Right kidney (tissue), 9 donors: Measurements from ENCODE around the gene SYDE1.
"Not testable (repeated sequence)": the region's sequence is repeated elsewhere in the genome, so short reads cannot be mapped to it uniquely, and the experiment has no call there.

Source experiments
- DNase-seq: peaks from one replicate; pipeline ENCODE4 v3.0.0-alpha.2; 2016
- long read RNA-seq, 8 donors: transcript quantifications; one replicate each; lab custom pipeline, GENCODE V29; 2026

Gene SYDE1, protein sequence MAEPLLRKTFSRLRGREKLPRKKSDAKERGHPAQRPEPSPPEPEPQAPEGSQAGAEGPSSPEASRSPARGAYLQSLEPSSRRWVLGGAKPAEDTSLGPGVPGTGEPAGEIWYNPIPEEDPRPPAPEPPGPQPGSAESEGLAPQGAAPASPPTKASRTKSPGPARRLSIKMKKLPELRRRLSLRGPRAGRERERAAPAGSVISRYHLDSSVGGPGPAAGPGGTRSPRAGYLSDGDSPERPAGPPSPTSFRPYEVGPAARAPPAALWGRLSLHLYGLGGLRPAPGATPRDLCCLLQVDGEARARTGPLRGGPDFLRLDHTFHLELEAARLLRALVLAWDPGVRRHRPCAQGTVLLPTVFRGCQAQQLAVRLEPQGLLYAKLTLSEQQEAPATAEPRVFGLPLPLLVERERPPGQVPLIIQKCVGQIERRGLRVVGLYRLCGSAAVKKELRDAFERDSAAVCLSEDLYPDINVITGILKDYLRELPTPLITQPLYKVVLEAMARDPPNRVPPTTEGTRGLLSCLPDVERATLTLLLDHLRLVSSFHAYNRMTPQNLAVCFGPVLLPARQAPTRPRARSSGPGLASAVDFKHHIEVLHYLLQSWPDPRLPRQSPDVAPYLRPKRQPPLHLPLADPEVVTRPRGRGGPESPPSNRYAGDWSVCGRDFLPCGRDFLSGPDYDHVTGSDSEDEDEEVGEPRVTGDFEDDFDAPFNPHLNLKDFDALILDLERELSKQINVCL
- long read RNA-seq, donor 1, transcript SYDE1-201 (8 exons, 3,264 nt) = major isoform, 5 of 10 reads
- long read RNA-seq, donor 1, partial matches to known transcripts = 0 of 10 reads
- long read RNA-seq, donor 1, other reads (novel, unspliced or antisense) = 0 of 10 reads
- long read RNA-seq, donor 2, partial matches to known transcripts = 46 of 66 reads
- long read RNA-seq, donor 2, other reads (novel, unspliced or antisense) = 17 of 66 reads
- long read RNA-seq, donor 3, partial matches to known transcripts = 0 of 2 reads
- long read RNA-seq, donor 3, other reads (novel, unspliced or antisense) = 0 of 2 reads
- long read RNA-seq, donor 4, partial matches to known transcripts = 0 of 3 reads
- long read RNA-seq, donor 4, other reads (novel, unspliced or antisense) = 0 of 3 reads
- long read RNA-seq, donor 5, transcript SYDE1-201 (8 exons, 3,264 nt) = major isoform, 5 of 9 reads
- long read RNA-seq, donor 5, partial matches to known transcripts = 0 of 9 reads
- long read RNA-seq, donor 5, other reads (novel, unspliced or antisense) = 0 of 9 reads
- long read RNA-seq, donor 6, partial matches to known transcripts = 0 of 5 reads
- long read RNA-seq, donor 6, other reads (novel, unspliced or antisense) = 0 of 5 reads
- long read RNA-seq, donor 7 = 0 reads
- long read RNA-seq, donor 8, partial matches to known transcripts = 0 of 2 reads
- long read RNA-seq, donor 8, other reads (novel, unspliced or antisense) = 0 of 2 reads

DNA sequence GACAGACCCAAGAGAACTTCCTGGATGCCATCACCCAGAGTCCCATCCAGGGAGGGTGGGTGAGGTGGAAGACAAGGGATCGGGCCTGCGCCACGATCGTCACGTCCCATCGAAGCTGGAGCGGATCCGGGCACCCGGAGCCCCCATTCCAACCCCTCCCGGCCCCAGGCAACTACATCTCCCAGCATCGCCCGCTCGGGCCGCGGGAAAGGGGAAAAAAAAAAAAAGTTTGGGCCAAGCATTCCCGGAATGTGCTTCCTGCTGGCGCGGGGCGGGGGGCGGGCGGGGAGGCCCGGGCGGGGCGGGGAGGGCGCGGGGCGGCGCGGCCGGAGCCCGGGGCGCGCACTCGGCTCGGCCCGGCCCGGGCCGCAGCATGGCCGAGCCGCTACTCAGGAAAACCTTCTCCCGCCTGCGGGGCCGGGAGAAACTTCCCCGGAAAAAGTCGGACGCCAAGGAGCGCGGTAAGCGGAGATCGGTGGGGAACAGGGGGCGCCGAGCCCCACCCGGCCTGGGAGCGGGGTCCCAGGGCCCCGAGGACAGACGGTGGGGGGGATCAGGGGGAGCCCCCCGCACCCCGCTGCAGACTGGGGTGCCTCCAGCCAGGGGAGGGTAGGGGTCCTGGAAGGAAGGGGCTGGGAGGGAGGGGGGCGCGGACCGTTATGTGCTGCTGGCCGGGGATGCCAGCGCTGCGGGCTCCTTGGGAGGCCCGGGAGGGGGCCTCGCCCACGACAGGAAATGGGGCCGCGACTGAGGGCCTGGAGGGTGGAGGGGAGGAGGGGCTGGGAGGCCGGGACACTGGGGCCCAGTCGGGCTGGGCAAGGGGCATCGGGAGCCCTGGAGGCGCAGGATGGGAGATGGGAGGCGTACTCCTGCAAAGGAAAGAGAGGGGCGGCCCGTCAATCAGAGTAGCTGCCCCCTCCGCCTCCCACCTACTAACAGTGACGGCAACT, at the start of gene SYDE1:
TSS of gene SYDE1 (plus strand) at position 341 of the 950 bp plus-strand sequence. CDS start at position 374, 33 bp downstream.
- peak; percentile 66 for DNase-seq

DNA sequence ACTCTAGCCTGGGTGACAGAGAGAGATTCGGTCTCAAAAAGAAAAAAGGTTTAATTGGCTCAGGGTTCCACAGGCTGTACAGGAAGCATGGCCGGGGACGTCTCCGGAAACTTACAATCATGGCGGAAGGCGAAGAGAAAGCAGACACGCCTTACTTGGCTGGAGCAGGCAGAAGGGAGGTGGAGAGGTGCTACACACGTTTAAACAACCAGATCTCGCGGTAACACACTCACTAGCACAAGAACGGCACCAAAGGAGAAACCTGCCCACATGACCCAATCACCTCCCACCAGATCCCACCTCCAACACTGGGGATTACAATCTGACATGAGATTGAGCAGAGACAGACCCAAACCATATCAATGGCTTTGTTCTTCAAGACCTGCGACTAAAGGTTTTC, 45.2 kb upstream of the SYDE1 start:
- DNase-seq = no peak

DNA sequence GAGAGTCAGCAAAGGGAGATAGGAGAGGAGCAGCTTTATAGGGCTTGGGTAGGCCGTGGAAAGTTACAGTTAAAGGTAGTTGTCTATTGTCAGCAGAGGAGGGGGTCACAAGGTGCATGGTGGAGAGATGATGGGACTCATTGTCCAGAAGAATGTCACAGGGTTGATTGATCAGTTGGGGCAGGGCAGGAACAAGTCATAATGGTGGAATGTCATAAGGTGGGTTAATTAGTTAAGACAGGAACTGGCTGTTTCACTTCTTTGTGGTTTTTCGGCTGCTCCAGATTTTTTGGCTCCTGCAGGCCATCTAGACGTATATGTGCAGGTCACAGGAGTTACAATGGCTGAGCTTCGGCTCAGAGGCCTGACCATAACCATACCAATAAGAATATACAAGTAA, 36.8 kb upstream of the SYDE1 start:
- not testable (repeated sequence) for DNase-seq

DNA sequence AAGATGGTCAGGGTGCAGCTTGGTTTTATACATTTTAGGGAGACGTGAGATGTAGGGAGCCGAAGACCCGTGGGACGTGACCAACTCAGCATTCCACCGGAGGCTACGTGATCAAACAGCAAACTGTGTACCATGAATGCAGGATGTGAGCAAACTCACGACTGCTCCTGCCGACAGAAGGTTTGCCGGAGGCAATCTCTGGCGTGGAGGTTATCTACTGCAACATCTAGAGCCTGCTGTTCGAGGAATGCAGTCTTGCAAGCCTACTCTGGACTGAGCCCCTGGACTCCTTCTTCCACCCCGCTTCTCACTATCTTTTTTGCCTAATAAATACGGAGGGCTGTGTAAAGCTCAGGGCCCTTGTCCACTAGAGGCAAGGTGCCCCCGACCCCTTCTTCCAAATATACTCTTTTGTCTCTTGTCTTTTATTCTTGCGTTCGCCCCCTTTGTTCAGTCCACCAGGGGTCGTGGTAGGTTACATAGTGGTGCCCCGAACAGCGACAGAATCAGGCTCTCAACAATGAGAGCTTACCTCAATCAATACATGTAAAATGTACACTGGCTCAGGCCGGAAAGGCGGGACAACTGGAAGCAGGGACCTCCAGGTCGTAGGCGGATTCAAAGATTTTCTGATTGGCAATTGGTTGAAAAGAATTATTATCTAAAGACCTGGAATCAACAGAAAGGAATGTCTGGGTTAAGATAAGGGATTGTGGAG, 34.1 kb upstream of the SYDE1 start:
- DNase-seq = peak; percentile 4

DNA sequence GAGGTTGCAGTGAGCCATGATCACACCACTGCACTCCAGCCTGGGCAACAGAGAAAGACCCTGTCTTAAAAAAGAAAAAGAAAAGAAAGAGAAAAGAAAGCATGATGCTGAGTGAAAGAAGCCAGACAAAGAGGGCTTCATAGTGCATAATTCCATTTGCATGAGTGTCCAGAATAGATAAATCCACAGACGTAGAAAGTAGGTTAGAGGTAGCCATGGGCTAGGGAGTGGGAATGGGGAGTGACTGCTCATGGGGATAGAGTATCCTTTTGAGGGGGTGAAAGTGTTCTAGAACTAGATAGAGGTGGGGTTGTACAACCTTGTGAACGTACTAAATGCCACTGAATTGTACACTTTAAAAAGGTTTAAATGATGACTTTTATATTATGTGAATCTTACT, 32.8 kb upstream of the SYDE1 start:
- no peak for DNase-seq

DNA sequence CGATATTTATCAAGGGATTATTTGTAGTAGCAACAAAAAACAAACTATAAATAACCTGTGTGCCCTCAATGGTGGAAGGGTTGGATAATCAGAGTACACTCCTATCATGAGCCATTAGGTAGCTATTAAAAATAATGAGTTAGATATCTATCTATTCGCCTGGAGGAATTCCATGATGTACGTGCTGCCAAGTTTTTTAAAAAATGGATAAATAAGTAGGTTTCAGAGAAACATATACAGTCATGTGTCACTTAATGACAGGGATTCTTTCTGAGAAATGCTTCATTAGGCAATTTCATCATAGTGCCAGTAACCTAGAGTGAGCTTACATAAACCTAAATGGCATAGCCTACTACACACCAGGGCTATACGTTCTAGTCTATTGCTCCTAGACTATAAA, 31.4 kb upstream of the SYDE1 start:
- no peak for DNase-seq

DNA sequence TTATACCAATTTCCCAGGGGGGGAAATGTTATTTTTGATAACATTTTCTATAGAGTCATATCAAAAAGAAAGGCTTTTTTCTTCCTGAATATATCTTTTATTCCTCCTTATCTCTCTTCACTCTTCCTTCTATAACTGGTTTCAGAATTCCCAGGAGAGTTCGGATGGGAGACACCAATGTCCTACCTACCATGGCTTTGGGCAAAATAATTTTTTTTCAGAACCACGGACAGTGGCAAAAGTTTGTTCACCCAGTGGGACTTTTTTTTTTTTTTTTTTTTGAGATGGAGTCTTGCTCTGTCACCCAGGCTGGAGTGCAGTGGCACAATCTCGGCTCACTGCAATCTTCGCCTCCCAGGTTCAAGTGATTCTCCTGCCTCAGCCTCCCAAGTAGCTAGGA, 27.2 kb upstream of the SYDE1 start:
- not testable (repeated sequence) for DNase-seq

DNA sequence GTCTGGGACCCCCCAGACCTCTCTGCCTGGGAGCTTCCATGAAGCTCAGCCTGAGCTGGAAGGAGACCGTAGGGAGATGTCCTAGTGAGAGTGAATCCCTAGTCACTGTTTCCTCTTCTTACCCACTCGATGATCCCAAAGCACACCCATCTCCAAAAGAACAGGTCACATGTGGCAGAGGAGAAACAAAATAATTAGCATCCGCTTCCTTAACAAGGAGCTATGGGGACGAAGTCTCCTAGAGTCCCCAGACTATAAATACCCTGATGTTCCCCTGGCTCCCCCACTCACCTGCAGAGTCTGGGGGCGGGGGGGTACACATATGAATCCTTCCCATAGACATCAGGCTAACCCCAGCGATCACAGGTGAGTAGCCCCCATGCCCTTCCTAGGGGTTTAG, 25.3 kb upstream of the SYDE1 start, which contains the start of gene OR1I1:
TSS of gene OR1I1 (plus strand) at position 301 of the 400 bp plus-strand sequence. CDS start 4,855 bp downstream, outside the sequence.
- DNase-seq = no peak

DNA sequence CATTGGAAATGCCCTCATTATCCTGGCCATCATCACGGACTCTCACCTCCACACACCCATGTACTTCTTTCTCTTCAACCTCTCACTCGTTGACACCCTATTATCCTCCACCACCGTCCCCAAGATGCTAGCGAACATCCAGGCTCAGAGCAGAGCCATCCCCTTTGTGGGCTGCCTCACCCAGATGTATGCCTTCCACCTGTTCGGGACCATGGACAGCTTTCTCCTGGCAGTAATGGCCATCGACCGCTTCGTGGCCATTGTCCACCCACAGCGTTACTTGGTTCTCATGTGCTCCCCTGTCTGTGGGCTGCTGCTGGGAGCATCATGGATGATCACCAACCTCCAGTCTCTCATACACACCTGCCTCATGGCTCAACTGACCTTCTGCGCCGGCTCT, 20.0 kb upstream of the SYDE1 start:
- no peak for DNase-seq

DNA sequence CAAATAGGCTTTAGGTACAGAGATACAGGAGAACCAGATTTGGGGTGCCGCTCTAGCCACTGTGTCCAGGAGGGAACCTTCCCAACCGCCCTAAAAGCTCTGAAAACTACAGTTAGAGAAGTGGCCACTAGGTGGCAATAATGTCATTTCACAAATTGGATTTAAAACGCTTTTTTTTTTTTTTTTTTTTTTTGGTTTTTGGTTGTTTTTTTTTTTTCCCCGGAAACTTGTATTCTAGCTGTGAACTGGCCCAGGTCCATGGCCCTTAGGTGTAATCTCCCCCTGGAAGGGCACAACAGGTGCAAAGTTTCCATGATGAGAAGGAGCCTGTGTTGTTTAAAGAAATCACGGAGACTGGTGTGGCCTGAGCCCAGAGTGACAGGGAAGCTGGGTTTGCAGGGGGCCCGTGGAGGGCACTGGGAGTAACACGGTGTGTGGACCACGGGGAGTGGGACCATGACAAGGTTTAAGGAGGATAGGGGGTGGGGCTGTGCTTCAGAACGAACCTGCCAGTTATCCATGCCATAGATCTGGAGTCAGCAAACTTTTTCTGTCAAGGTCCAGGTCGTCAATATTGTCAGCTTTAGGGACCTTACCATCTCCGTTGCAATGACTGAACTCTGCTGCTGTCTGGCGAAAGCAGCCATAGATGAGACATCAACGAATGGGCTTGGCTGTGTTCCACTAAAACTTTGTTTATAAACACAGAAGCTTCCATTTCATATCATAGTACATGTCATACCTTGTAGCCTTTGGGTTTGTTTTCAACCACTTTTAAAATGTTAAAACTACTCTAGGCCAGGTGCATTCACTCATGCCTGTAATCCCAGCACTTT, 15.1 kb upstream of the SYDE1 start:
- peak; percentile 37 for DNase-seq

DNA sequence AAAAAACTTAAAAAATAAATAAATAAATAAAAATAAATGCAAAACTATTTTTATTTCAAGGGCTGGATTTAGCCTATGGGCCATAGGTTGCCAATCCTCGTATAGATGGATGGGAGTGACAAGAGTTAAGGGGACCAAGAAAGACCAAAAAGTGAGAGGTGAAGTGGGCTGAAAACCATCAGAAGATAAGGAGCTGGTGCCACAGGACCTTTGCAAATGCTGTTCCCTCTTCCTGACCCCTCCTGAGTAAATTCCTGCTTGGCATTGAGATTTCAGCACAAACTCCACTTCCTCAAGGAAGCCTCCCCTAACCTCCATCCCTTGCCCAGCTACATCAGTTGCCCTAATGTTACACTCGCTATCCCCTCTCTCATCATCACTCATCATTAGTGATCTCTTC, 14.2 kb upstream of the SYDE1 start:
- DNase-seq = no peak

DNA sequence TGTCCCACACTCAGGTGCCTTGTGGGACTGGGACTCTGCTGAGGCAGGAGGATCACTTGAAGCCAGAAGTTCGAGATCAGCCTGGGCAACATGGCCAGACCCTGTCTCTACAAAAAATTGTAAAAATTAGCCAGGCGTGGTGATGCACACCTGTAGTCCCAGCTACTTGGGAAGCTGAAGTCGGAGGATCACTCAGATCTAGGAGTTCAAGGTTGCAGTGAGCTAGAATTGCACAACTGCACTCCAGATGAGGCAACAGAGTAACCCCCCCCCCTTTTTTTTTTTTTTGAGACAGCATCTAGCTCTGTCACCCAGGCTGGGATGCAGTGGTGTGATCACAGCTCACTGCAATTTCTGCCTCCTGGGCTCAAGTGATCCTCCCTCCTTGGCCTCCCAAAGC, 11.0 kb upstream of the SYDE1 start:
- no peak for DNase-seq

DNA sequence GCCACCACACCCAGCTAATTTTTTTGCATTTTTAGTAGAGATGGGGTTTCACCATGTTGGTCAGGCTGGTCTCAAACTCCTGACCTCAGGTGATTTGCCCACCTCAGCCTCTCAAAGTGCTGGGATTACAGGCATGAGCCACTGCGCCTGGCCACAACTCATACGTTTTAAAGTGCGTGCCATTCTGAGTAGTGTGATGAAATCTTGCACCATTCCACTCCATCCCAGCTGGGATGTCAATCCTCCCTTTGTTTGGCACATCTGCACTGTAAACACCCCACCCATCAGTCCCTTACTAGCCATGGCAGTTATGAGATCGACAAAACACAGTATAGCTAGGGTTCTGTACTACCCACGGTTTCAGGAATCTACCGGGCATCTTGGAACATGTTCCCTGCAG, 9.2 kb upstream of the SYDE1 start:
- not testable (repeated sequence) for DNase-seq

DNA sequence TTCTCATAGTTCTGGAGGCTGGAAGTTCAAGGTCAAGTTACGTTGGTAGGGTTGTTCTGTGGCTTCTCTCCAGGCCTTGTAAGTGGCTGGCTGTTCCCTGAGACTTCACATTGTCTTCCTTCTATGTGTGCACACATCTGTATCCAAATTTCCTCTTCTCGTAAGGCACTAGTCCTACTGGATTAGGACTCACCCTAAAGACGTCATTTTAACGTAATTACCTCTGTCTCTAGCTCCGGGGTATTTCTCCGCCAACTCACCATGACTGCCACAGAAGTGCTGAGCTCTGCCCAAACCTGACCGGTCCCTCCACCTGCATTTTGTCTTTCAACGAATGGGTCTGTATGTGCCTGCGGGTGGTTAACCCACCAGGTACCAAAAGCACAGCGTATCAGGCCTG, 8.7 kb upstream of the SYDE1 start:
- DNase-seq = no peak

DNA sequence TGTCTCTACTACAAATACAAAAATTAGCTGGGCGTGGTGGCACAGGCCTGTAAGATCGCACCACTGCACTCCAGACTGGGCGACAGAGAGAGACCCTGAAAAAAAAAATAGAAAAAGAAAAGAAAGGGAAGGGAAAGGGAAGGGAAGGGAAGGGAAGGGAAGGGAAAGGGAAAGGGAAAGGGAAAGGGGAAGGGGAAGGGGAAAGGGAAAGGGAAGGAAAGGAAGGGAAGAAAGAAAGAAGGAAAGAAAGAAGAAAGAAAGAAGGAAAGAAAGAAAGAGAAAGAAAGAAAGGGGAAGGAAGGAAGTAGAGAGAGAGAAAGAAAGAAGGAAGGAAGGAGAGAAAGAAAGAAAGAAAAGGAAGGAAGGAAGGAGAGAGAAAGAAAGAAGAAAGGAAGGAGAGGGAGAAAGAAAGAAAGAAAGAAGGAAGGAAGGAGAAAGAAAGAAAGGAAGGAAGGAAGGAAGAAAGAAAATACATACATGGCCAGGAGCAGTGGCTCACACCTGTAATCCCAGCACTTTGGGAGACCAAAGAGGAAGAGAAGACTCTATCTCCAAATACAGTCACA, 8.1 kb upstream of the SYDE1 start:
- DNase-seq = no peak

DNA sequence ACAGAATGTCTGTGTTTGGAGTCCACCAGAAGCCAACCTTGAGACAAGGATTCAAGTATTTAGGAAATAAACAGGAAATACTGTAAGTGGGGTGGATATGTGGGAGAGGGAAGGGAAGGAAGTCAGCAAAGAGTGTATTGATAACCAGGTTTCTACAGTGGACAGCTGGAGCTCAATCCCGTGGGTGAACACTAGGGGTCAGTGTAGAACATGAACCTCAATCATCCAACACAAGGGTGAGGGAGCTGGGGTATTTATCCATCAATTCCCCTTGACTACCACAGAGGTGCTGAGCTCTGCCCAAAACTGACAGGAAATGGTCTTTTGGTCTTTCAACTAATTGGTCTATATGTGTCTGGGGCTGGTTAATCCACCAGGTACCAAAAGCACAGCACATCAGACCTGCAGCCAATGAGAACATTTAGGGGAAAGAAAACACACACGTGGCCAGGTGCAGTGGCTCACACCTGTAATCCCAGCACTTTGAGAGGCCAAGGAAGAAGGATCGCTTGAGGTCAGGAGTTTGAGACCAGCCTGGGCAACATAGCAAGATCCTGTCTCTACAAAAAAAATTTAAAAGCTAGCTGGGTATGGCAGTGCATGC, 5.6 kb upstream of the SYDE1 start:
- DNase-seq = no peak

DNA sequence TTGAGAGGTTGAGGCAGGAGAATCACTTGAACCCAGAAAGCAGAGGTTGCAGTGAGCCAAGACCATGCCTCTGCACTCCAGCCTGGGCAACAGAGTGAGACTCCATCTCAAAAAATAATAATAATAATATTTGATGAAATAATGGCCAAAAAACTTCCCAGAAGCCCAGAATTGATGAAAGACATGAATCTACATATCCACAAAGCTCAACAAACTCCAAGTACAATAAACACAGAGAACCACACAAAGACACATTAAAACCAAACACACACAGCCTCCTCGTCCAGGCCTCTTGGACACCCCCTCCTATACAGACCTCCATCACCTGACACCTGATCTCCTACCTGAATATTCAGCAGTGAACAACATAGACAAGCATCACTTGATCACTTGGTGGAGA, 3.2 kb upstream of the SYDE1 start:
- DNase-seq = no peak

DNA sequence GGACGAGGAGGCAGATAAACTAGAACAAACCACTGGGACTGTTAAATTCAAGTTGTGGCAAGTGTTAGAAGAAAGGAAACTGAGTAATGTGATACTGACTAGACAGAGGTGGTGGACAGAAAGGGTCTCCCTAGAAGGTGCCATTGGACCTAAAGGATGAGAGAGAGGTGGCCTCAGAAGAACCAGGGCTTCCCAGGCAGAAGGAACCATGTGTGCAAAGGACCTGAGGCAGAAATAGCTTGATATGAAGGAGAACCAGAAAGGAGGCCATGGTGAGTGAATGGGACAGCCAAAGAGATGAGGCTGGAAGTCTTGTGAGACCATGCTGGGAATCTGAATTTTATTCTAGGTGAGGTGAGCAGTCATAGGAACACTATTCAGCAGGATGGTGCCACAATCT, 2.8 kb upstream of the SYDE1 start:
- DNase-seq = no peak
